B cell (primary cell): ENCODE results near the gene IRAK2.

Experiments used
- CTCF ChIP-seq: fragments of 200-600 bp; IDR thresholded peaks from one replicate; pipeline ENCODE4 v1.8.0; 2022; ENCODE audit warnings: antibody characterized with exemption, mild to moderate bottlenecking
- EZH2 ChIP-seq: IDR thresholded peaks from 2 replicates; pipeline ENCODE4 v1.6.1; 2012; ENCODE audit warnings: borderline replicate concordance, low read depth, mild to moderate bottlenecking, moderate library complexity, low read length; ENCODE audit not compliant: insufficient read depth, poor library complexity, severe bottlenecking

- no peak for TF ChIP-seq CTCF
- TF ChIP-seq EZH2: no peak
These were observed 117.2 kb downstream of the IRAK2 start for GRCh38 chr3:10281951-10282350.
